A673 (cell line): Measurements from ENCODE around the gene POLR3G.

Experiments
- CTCF ChIP-seq: fragments of 300-800, 200-600 bp; sonication (generic); conservative IDR thresholded peaks from 2 replicates; pipeline ENCODE4 v1.5.1; 2017; ENCODE audit warnings: low read depth, mild to moderate bottlenecking, antibody characterized with exemption, low read length, moderate library complexity, mixed read lengths
- EZH2 ChIP-seq: fragments of 200-600 bp; sonication (generic); IDR thresholded peaks from 2 replicates; pipeline ENCODE4 v1.6.1; 2017; ENCODE audit warnings: borderline replicate concordance, low read depth, mild to moderate bottlenecking, mixed read lengths, antibody characterized with exemption, low read length; ENCODE audit not compliant: poor library complexity, severe bottlenecking

- TF ChIP-seq CTCF (no peak), EZH2 (no peak)
These were observed 73.5 kb downstream of the POLR3G start for GRCh38 chr5:90548069-90548593.
